ENCODE results near the gene SLC25A25. TPM values are rescaled to one million over a fixed set of nuclear protein-coding genes. Genes with fewer than 3 reads are reported as not detected.
"Not testable (repeated sequence)": the region's sequence is repeated elsewhere in the genome, so short reads cannot be mapped to it uniquely, and the experiment has no call there.

SLC25A25 gene
- total RNA-seq, 4 donors from 2014 or later, result 15.8 to 37.9 (median 24.1) TPM

DNA sequence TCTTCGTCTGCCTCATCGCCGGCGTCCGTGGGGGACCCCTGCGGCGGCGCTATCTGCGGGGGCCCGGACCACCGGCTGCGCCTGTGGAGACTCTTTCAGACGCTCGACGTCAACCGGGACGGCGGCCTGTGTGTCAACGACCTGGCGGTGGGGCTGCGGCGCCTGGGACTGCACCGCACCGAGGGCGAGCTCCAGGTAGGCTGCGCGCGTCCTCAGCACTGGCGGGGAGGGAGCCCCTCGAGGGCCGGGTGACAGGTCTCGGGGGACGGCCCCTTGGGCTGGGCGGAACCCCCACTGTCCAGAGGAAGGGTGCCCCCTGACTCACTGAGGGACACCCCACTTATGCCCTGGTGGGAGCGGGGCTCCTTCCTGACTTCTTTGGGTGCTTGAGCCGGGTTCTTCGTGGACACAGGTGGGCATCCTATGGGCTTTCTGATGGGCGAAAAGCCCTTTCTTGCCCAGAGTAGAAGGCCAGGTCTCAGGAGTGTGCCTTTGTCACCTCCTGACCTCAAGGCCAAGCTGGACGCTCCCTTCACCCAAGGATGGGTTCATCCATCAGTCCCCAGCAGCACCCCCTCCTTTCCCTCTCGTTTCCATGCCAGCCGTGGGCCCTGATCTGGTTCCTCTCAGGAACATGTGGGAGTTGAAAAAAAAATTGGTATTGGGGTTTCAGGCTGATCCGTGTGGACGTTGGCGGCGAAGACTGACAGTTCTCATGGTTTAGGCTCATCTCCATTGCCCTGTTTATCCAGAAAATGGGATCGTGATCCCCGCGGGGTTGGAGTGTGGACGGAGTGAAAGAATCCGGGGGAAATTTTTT is 564 bp downstream of the SLC25A25 start:
- Histone ChIP-seq H3K4me3 (peak overlapping the region; percentile 94 to 99 (median 98)), H3K27ac (peak overlapping the region; percentile 96 to 99 (median 98)), H3K36me3 (peaks cover 0 to 3% (median 0%) of the 10 kb centered on the region in 3 donors), H3K4me1 (peaks cover 47 to 80% (median 56%) of the 10 kb centered on the region in 3 donors), H3K9me3 (no peaks in the 10 kb centered on the region), H3K27me3 (no peaks in the 10 kb centered on the region)
- intact Hi-C loops (cut with DNase I), result no loop called here
- WGBS, 2 donors, result 2 to 3% methylated on average over 9 to 12 of the region's 50 CpGs
- no peak for TF ChIP-seq POLR2A (IDR thresholded peaks at IDR 0.05)
- TF ChIP-seq, protein P1, sequence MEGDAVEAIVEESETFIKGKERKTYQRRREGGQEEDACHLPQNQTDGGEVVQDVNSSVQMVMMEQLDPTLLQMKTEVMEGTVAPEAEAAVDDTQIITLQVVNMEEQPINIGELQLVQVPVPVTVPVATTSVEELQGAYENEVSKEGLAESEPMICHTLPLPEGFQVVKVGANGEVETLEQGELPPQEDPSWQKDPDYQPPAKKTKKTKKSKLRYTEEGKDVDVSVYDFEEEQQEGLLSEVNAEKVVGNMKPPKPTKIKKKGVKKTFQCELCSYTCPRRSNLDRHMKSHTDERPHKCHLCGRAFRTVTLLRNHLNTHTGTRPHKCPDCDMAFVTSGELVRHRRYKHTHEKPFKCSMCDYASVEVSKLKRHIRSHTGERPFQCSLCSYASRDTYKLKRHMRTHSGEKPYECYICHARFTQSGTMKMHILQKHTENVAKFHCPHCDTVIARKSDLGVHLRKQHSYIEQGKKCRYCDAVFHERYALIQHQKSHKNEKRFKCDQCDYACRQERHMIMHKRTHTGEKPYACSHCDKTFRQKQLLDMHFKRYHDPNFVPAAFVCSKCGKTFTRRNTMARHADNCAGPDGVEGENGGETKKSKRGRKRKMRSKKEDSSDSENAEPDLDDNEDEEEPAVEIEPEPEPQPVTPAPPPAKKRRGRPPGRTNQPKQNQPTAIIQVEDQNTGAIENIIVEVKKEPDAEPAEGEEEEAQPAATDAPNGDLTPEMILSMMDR (IDR thresholded peaks at IDR 0.05), result peak in 1 of 6 experiments; percentile 1
- no peak for DNase-seq

GRCh38 chr9:128070874-128071273 is 2.8 kb downstream of the SLC25A25 start:
- Histone ChIP-seq H3K4me1 (peaks cover 55 to 82% (median 56%) of the 10 kb centered on the region in 3 donors), H3K4me3 (peak overlapping the region in 1 of 4 donors; percentile 29), H3K27me3 (no peaks in the 10 kb centered on the region), H3K36me3 (no peaks in the 10 kb centered on the region), H3K27ac (peak overlapping the region in 3 of 4 donors; percentile 86 to 99 (median 97)), H3K9me3 (no peaks in the 10 kb centered on the region)
- intact Hi-C loops (cut with DNase I), result no loop called here
- no peak for TF ChIP-seq POLR2A (IDR thresholded peaks at IDR 0.05)
- TF ChIP-seq, protein P1 (IDR thresholded peaks at IDR 0.05), result no peak
- WGBS, 2 donors, result 49 to 72% methylated on average over 5 to 7 of the region's 7 CpGs
- DNase-seq, result no peak

DNA sequence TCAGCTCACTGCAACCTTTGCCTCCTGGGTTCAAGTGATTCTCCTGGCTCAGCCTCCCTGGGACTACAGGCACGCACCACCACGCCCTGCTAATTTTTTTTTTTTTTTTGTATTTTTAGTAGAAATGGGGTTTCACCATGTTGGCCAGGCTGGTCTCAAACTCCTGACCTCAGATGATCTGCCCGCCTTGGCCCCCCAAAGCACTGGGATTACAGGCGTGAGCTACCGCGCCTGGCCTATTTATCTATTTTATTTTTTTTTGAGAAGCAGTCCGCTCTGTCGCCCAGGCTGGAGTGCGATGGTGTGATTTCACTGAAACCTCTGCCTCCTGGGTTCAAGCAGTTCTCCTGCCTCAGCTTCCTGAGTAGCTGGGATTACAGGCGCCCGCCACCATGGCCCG is 3.4 kb downstream of the SLC25A25 start:
- H3K9me3 ChIP-seq; H3K27me3 ChIP-seq; DNase-seq; H3K4me3 ChIP-seq; H3K36me3 ChIP-seq; intact Hi-C loops (cut with DNase I): not testable (repeated sequence)
- Histone ChIP-seq H3K27ac (peak overlapping the region; percentile 63 to 99 (median 92)), H3K4me1 (peaks cover 48 to 76% (median 50%) of the 10 kb centered on the region in 3 donors)
- 81 to 85% methylated on average over 8 to 9 of the region's 12 CpGs for WGBS, 2 donors

DNA sequence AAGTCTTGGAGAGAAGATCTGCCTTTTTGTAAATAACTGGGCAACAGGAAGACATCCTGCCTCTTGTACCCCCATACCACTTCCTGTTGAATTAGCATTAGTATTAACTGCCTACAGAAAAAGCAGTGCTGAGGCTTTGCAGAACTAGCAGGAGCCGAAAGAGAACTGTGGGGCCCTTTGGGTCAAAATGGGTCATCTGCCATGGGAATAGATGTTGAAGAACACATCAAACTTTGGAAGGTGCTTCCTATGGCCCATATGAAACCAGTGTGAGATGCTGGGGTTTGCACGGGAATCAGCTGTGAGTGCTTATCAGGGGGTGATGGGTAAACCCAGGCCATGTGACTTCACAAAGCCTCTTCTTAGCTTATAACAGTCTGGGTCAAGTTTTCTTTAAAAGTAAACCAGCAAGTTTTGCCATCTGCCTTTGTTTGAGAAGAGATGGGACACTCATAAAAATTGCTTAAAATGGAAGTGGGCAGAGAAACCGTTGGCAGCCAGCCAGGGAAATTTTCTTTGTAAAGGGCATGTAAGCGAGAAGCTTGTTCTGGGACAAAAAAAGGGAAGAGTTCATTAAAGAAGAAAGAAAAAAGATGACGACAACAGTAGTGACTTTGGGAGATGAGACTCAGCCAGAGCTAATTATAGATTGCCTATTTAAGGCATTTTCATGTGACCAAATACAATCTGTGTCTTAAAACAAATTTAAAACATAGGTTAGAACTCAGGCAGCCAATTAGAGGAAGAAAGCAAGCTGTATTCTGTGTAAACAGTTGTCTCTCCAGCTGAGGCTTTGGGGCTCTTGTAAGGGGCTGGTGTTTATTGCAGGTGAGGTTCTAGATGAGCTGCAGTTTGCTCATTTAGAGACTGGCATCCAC is 4.4 kb downstream of the SLC25A25 start:
- Histone ChIP-seq H3K4me1 (peaks cover 43 to 79% (median 45%) of the 10 kb centered on the region in 3 donors), H3K27me3 (no peaks in the 10 kb centered on the region), H3K27ac (peak overlapping the region; percentile 63 to 99 (median 92)), H3K4me3 (peak overlapping the region in 2 of 4 donors; percentile 3 to 27), H3K9me3 (no peaks in the 10 kb centered on the region), H3K36me3 (no peaks in the 10 kb centered on the region)
- DNase-seq, result no peak
- intact Hi-C loops (cut with DNase I), result no loop called here
- 11 to 13% methylated on average over 5 of the region's 5 CpGs for whole genome bisulfite sequencing, 2 donors
- TF ChIP-seq, protein P1 (IDR thresholded peaks at IDR 0.05), result no peak
- no peak for TF ChIP-seq POLR2A (IDR thresholded peaks at IDR 0.05)

- WGBS, 2 donors, result 63 to 72% methylated on average over 7 of the region's 7 CpGs
- Histone ChIP-seq H3K9me3 (no peaks in the 10 kb centered on the region), H3K4me3 (peak overlapping the region in 1 of 4 donors; percentile 27), H3K27ac (peak overlapping the region; percentile 63 to 99 (median 92)), H3K27me3 (no peaks in the 10 kb centered on the region), H3K36me3 (no peaks in the 10 kb centered on the region), H3K4me1 (peaks cover 52 to 89% (median 53%) of the 10 kb centered on the region in 3 donors)
- no peak for DNase-seq
- TF ChIP-seq, protein P1 (IDR thresholded peaks at IDR 0.05), result no peak
- no peak for TF ChIP-seq POLR2A (IDR thresholded peaks at IDR 0.05)
- intact Hi-C loops (cut with DNase I), result no loop called here
Measured at GRCh38 chr9:128073253-128073886, 5.3 kb downstream of the SLC25A25 start.

All from esophagus squamous epithelium (tissue), 5 donors.